Keratinocyte (primary cell): ENCODE results near the gene FSD1.

Experiments used
- EZH2 ChIP-seq: IDR thresholded peaks from one replicate; pipeline ENCODE4 v1.6.1; 2012; ENCODE audit warnings: inconsistent platforms, mild to moderate bottlenecking, low read length, moderate library complexity
- TF ChIP-seq, protein P1 (sequence below), 3 experiments: IDR thresholded peaks in 1 of 3; conservative IDR thresholded peaks in 1 of 3; optimal IDR thresholded peaks in 1 of 3; 2 replicates in 2 of 3; 3 replicates in 1 of 3; pipeline versions ENCODE3 to v1.5.1; 2011; ENCODE audit warnings: low read length in 3 of 3, mild to moderate bottlenecking in 3 of 3, moderate library complexity in 2 of 3, control low read depth in 1 of 3, inconsistent platforms in 1 of 3; ENCODE audit not compliant: insufficient read depth in 2 of 3; ENCODE audit errors: extremely low read depth in 1 of 3

GRCh38 chr19:4268816-4269430, 35.5 kb upstream of the FSD1 start:
- TF ChIP-seq, protein P1, sequence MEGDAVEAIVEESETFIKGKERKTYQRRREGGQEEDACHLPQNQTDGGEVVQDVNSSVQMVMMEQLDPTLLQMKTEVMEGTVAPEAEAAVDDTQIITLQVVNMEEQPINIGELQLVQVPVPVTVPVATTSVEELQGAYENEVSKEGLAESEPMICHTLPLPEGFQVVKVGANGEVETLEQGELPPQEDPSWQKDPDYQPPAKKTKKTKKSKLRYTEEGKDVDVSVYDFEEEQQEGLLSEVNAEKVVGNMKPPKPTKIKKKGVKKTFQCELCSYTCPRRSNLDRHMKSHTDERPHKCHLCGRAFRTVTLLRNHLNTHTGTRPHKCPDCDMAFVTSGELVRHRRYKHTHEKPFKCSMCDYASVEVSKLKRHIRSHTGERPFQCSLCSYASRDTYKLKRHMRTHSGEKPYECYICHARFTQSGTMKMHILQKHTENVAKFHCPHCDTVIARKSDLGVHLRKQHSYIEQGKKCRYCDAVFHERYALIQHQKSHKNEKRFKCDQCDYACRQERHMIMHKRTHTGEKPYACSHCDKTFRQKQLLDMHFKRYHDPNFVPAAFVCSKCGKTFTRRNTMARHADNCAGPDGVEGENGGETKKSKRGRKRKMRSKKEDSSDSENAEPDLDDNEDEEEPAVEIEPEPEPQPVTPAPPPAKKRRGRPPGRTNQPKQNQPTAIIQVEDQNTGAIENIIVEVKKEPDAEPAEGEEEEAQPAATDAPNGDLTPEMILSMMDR (optimal IDR thresholded peaks at IDR 0.05 in 1 of 3, IDR thresholded peaks at IDR 0.05 in 1 of 3, conservative IDR thresholded peaks at IDR 0.05 in 1 of 3; ENCODE audit: extremely low read depth in 1 of 3, insufficient read depth in 2 of 3, low read length in 3 of 3), result peak in 1 of 3 experiments; percentile 4
- TF ChIP-seq EZH2, result no peak
